ACC112 (cell line): ENCODE measurements around the gene SPTSSB.

Experiments
- H2AFZ ChIP-seq: fragments of 200-600 bp; sonication (generic); one replicate; pipeline ENCODE4 v1.6.0; 2017; ENCODE audit warnings: antibody characterized with exemption, low read length; ENCODE audit not compliant: unreplicated experiment
- H3K27ac ChIP-seq: fragments of 200-600 bp; sonication (generic); 2 replicates; pipeline ENCODE4 v1.5.1; 2014; ENCODE audit warnings: low read depth, mild to moderate bottlenecking, antibody characterized with exemption, low read length, moderate library complexity
- H3K27me3 ChIP-seq: fragments of 200-600 bp; sonication (generic); 2 replicates; pipeline ENCODE4 v1.6.1; 2014; ENCODE audit warnings: mild to moderate bottlenecking, antibody characterized with exemption, low read length, moderate library complexity, mixed read lengths; ENCODE audit not compliant: insufficient read depth
- H3K36me3 ChIP-seq: fragments of 200-600 bp; sonication (generic); 2 replicates; pipeline ENCODE4 v1.6.1; 2016; ENCODE audit warnings: mild to moderate bottlenecking, antibody characterized with exemption, low read length, moderate library complexity, mixed read lengths; ENCODE audit not compliant: insufficient read depth
- H3K4me1 ChIP-seq: fragments of 200-600 bp; sonication (generic); one replicate; pipeline ENCODE4 v1.6.1; 2016; ENCODE audit warnings: low read length, mixed read lengths; ENCODE audit not compliant: insufficient read depth, unreplicated experiment, control insufficient read depth
- H3K4me3 ChIP-seq: fragments of 200-600 bp; sonication (generic); 2 replicates; pipeline ENCODE4 v1.5.1; 2014; ENCODE audit warnings: mild to moderate bottlenecking, low read depth, low read length
- H3K79me2 ChIP-seq: fragments of 200-600 bp; sonication (generic); one replicate; pipeline ENCODE4 v1.6.0; 2016; ENCODE audit warnings: low read length; ENCODE audit not compliant: control insufficient read depth, unreplicated experiment, insufficient read depth

The SPTSSB gene

GRCh38 chr3:161317077-161317476 lies 54.2 kb downstream of the SPTSSB start:
- Histone ChIP-seq H3K4me1 (no peaks in the 10 kb centered on the region), H2AFZ (no peak overlapping the region), H3K27ac (no peak overlapping the region), H3K4me3 (no peak overlapping the region), H3K27me3 (peaks cover 9% of the 10 kb centered on the region; the same call in 1 of the 2 replicates), H3K79me2 (no peaks in the 10 kb centered on the region), H3K36me3 (no peaks in the 10 kb centered on the region)

GRCh38 chr3:161316006-161316689 lies 55.2 kb downstream of the SPTSSB start:
- Histone ChIP-seq H3K27me3 (peaks cover 9% of the 10 kb centered on the region; the same call in 1 of the 2 replicates), H3K79me2 (no peaks in the 10 kb centered on the region), H3K27ac (no peak overlapping the region), H3K4me3 (no peak overlapping the region), H3K4me1 (no peaks in the 10 kb centered on the region), H3K36me3 (no peaks in the 10 kb centered on the region), H2AFZ (no peak overlapping the region)

GRCh38 chr3:161314836-161315395 lies 56.4 kb downstream of the SPTSSB start:
- Histone ChIP-seq H3K79me2 (no peaks in the 10 kb centered on the region), H3K36me3 (no peaks in the 10 kb centered on the region), H3K27ac (no peak overlapping the region), H2AFZ (no peak overlapping the region), H3K4me3 (no peak overlapping the region), H3K27me3 (peaks cover 9% of the 10 kb centered on the region; the same call in 1 of the 2 replicates), H3K4me1 (no peaks in the 10 kb centered on the region)

- no peaks in the 10 kb centered on the region for H3K79me2 ChIP-seq
- H3K36me3 ChIP-seq: no peaks in the 10 kb centered on the region
- H2AFZ ChIP-seq: no peak overlapping the region
- no peak overlapping the region for H3K4me3 ChIP-seq
- no peaks in the 10 kb centered on the region for H3K4me1 ChIP-seq
- H3K27ac ChIP-seq: no peak overlapping the region
- 0 out of 2 replicates have a peak, but pooled peaks cover 4% of the 10 kb centered on the region for H3K27me3 ChIP-seq
Observed at GRCh38 chr3:161310649-161311423, 60.5 kb downstream of the SPTSSB start.

- Histone ChIP-seq H3K79me2 (no peaks in the 10 kb centered on the region), H3K36me3 (no peaks in the 10 kb centered on the region), H3K4me3 (no peak overlapping the region), H3K27ac (no peak overlapping the region), H2AFZ (no peak overlapping the region), H3K27me3 (0 out of 2 replicates have a peak, but pooled peaks cover 9% of the 10 kb centered on the region), H3K4me1 (no peaks in the 10 kb centered on the region)
Observed at GRCh38 chr3:161305095-161305991, 66.0 kb downstream of the SPTSSB start.

GRCh38 chr3:161296814-161297213 lies 74.5 kb downstream of the SPTSSB start:
- no peak overlapping the region for H2AFZ ChIP-seq

GRCh38 chr3:161295325-161295724 lies 76.0 kb downstream of the SPTSSB start:
- Histone ChIP-seq H3K27ac (no peak overlapping the region), H2AFZ (no peak overlapping the region), H3K27me3 (peaks cover 7% of the 10 kb centered on the region; the same call in 1 of the 2 replicates), H3K79me2 (no peaks in the 10 kb centered on the region), H3K4me1 (no peaks in the 10 kb centered on the region), H3K4me3 (no peak overlapping the region), H3K36me3 (no peaks in the 10 kb centered on the region)

More at GRCh38 chr3:161296814-161297213, 74.5 kb downstream of the SPTSSB start:
- Histone ChIP-seq H3K27me3 (peaks cover 7% of the 10 kb centered on the region; the same call in 1 of the 2 replicates), H3K4me1 (no peaks in the 10 kb centered on the region), H3K4me3 (no peak overlapping the region), H3K27ac (no peak overlapping the region), H3K79me2 (no peaks in the 10 kb centered on the region), H3K36me3 (no peaks in the 10 kb centered on the region)
